RWPE2 (cell line): ENCODE measurements around the gene DYRK1B.

Source experiments
- ATAC-seq: fragments of 200-7000 bp; cut with Tn5 transposase; 3 replicates; pipeline ENCODE4 v1.9.1; 2021; ENCODE audit warnings: low read depth
- DNase-seq: peaks from one replicate; pipeline ENCODE4 v3.0.0-alpha.2; 2020; ENCODE audit warnings: low spot score
- H3K27ac ChIP-seq: fragments of 450-650 bp; 2 replicates; pipeline ENCODE4 v1.5.1; 2017; ENCODE audit warnings: mild to moderate bottlenecking; ENCODE audit not compliant: poor library complexity, severe bottlenecking
- H3K27me3 ChIP-seq: fragments of 250-450 bp; sonication (Bioruptor Pico); 2 replicates; pipeline ENCODE4 v1.5.1; 2021; ENCODE audit warnings: mild to moderate bottlenecking, moderate library complexity; ENCODE audit not compliant: insufficient read depth, poor library complexity, severe bottlenecking
- H3K36me3 ChIP-seq: fragments of 250-450 bp; sonication (Bioruptor Pico); 2 replicates; pipeline ENCODE4 v1.5.1; 2020; ENCODE audit warnings: low read depth, mild to moderate bottlenecking, moderate library complexity
- H3K4me1 ChIP-seq: fragments of 250-450 bp; sonication (Bioruptor Pico); 2 replicates; pipeline ENCODE4 v1.5.1; 2021; ENCODE audit warnings: mild to moderate bottlenecking, moderate library complexity; ENCODE audit not compliant: insufficient read depth, poor library complexity, severe bottlenecking
- H3K4me3 ChIP-seq: fragments of 250-450 bp; sonication (Bioruptor Pico); 2 replicates; pipeline ENCODE4 v1.5.1; 2021; ENCODE audit warnings: mild to moderate bottlenecking, moderate library complexity; ENCODE audit not compliant: severe bottlenecking
- H3K9me3 ChIP-seq: fragments of 250-450 bp; sonication (Bioruptor Pico); 2 replicates; pipeline ENCODE4 v1.5.1; 2021; ENCODE audit warnings: mild to moderate bottlenecking, moderate library complexity; ENCODE audit not compliant: severe bottlenecking
- CTCF ChIP-seq: fragments of 450-650 bp; IDR thresholded peaks from one replicate; pipeline ENCODE4 v1.5.1; 2017; ENCODE audit warnings: mild to moderate bottlenecking, moderate library complexity; ENCODE audit not compliant: poor library complexity, severe bottlenecking

Gene DYRK1B

GRCh38 chr19:39832341-39833083, 1.4 kb downstream of the DYRK1B start:
- TF ChIP-seq CTCF, result no peak
- peak overlapping the region; percentile 72 for H3K4me3 ChIP-seq
- H3K9me3 ChIP-seq, result no peaks in the 10 kb centered on the region
- peaks cover 57% of the 10 kb centered on the region for H3K36me3 ChIP-seq
- peak overlapping the region; percentile 52 for H3K27ac ChIP-seq
- H3K4me1 ChIP-seq, result no peaks in the 10 kb centered on the region
- peak; percentile 7 for DNase-seq
- ATAC-seq, result no peak
- no peaks in the 10 kb centered on the region for H3K27me3 ChIP-seq

GRCh38 chr19:39831679-39832078, 2.3 kb downstream of the DYRK1B start:
- H3K27ac ChIP-seq, result no peak overlapping the region
- no peaks in the 10 kb centered on the region for H3K4me1 ChIP-seq
- DNase-seq (peak; percentile 38), ATAC-seq (no peak)
- no peak overlapping the region for H3K4me3 ChIP-seq
- H3K9me3 ChIP-seq, result no peaks in the 10 kb centered on the region
- no peak for TF ChIP-seq CTCF
- H3K27me3 ChIP-seq, result no peaks in the 10 kb centered on the region
- peaks cover 51% of the 10 kb centered on the region for H3K36me3 ChIP-seq

GRCh38 chr19:39830847-39831246, 3.1 kb downstream of the DYRK1B start:
- TF ChIP-seq CTCF, result no peak
- DNase-seq (no peak), ATAC-seq (no peak)
- no peak overlapping the region for H3K27ac ChIP-seq
- H3K9me3 ChIP-seq, result no peaks in the 10 kb centered on the region
- peaks cover 45% of the 10 kb centered on the region for H3K36me3 ChIP-seq
- no peaks in the 10 kb centered on the region for H3K27me3 ChIP-seq
- no peaks in the 10 kb centered on the region for H3K4me1 ChIP-seq
- no peak overlapping the region for H3K4me3 ChIP-seq

GRCh38 chr19:39830406-39830805, 3.6 kb downstream of the DYRK1B start:
- no peaks in the 10 kb centered on the region for H3K27me3 ChIP-seq
- ATAC-seq (no peak), DNase-seq (peak; percentile 51)
- no peak for TF ChIP-seq CTCF
- H3K27ac ChIP-seq, result no peak overlapping the region
- no peaks in the 10 kb centered on the region for H3K9me3 ChIP-seq
- H3K4me3 ChIP-seq, result no peak overlapping the region
- peaks cover 40% of the 10 kb centered on the region for H3K36me3 ChIP-seq
- H3K4me1 ChIP-seq, result no peaks in the 10 kb centered on the region

- no peak overlapping the region for H3K27ac ChIP-seq
- peak; percentile 29 for DNase-seq
- H3K27me3 ChIP-seq, result no peaks in the 10 kb centered on the region
- H3K4me1 ChIP-seq, result no peaks in the 10 kb centered on the region
- peaks cover 34% of the 10 kb centered on the region for H3K36me3 ChIP-seq
- TF ChIP-seq CTCF, result no peak
- no peak overlapping the region for H3K4me3 ChIP-seq
- no peaks in the 10 kb centered on the region for H3K9me3 ChIP-seq
- ATAC-seq, result no peak
Measured at GRCh38 chr19:39829702-39830275, 4.2 kb downstream of the DYRK1B start.
